ENCODE measurements around the gene RBBP4.

RBBP4 gene

DNA sequence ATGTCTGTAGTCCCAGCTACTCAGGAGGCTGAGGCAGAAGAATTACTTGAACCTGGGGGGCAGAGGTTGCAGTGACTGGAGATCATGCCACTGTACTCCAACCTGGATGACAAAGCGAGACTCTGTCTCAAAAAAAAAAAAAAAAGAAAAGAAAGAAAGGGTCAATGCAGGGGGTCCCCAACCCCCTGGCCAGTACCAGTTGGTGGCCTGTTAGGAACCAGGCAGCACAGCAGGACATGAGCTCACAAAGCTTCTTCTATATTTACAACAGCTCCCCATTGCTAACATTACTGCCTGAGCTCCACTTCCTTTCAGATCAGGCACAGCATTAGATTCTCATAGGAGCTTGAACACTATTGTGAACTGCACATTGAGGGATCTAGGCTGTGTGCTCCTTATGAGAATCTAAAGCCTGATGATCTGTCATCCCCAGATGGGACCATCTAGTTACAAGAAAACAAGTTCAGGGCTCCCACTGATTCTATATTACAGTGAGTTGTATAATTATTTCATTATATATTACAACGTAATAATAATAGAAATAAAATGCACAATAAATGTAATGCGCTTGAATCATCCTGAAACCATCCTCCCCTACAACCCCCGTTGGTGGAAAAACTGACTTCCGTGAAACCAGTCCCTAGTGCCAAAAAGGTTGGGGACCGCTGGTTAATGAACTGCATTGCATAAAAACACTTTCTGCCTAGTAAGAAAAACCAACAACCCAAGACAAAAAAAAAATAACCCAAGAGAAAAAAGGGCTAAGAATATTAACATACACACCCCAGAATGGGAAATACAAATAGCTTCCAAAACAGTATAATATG is 3.5 kb upstream of the RBBP4 start:
- H3K4me3 ChIP-seq (ENCODE audit: low read depth in 1 of 2, low read length in 1 of 2) = no peak overlapping the region
- no peaks in the 10 kb centered on the region for H3K27me3 ChIP-seq
- peaks cover 7% of the 10 kb centered on the region for H3K36me3 ChIP-seq
- TF ChIP-seq, protein P1, sequence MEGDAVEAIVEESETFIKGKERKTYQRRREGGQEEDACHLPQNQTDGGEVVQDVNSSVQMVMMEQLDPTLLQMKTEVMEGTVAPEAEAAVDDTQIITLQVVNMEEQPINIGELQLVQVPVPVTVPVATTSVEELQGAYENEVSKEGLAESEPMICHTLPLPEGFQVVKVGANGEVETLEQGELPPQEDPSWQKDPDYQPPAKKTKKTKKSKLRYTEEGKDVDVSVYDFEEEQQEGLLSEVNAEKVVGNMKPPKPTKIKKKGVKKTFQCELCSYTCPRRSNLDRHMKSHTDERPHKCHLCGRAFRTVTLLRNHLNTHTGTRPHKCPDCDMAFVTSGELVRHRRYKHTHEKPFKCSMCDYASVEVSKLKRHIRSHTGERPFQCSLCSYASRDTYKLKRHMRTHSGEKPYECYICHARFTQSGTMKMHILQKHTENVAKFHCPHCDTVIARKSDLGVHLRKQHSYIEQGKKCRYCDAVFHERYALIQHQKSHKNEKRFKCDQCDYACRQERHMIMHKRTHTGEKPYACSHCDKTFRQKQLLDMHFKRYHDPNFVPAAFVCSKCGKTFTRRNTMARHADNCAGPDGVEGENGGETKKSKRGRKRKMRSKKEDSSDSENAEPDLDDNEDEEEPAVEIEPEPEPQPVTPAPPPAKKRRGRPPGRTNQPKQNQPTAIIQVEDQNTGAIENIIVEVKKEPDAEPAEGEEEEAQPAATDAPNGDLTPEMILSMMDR (IDR thresholded peaks at IDR 0.05) = no peak
- H3K9me3 ChIP-seq = no peaks in the 10 kb centered on the region
- H3K4me1 ChIP-seq (ENCODE audit: control insufficient read depth in 1 of 2, insufficient read depth in 1 of 2, low read depth in 1 of 2, low read length in 1 of 2) = peaks cover 25 to 37% of the 10 kb centered on the region in 2 experiments
- no peak overlapping the region for H3K27ac ChIP-seq

DNA sequence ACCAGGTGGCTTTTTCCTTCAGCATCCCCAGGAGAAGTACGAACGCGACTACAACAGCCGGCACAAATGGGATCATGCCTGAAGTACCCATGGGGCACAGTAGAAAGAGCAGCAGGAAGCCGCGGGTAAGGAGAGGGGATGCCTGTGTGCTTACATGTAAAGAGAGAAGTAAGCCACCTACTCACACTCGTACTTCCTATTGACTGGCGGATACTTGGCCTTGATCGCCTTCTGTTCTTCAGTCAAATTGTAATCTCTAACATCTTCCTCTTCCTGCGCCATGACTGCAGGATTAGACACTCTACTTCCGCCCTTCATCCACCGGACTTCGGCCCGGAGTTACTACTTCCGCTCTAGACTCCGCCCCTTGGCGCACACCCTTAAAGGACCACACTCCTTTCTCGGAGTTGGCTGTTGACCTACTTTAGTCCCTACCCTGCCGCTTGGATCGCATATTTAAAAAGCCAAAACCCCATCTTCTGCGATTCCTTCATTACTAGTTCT is 708 bp upstream of the RBBP4 start, which contains the start of gene ZBTB8OS:
ZBTB8OS (minus strand) TSS at position 303 of the 504 bp plus-strand sequence; CDS start at position 282, 21 bp downstream.
- Histone ChIP-seq H3K27ac (peak within 1 kb of the TSS; percentile 93), H3K9me3 (no peaks in the 10 kb centered on the region), H3K4me3 (ENCODE audit: low read depth in 1 of 2, low read length in 1 of 2) (peak within 1 kb of the TSS; percentile 79 to 99), H3K27me3 (no peaks in the 10 kb centered on the region), H3K36me3 (peaks cover 13% of the 10 kb centered on the region), H3K4me1 (ENCODE audit: control insufficient read depth in 1 of 2, insufficient read depth in 1 of 2, low read depth in 1 of 2, low read length in 1 of 2) (peaks cover 27 to 37% of the 10 kb centered on the region in 2 experiments)
- TF ChIP-seq, protein P1 (IDR thresholded peaks at IDR 0.05) = no peak

DNA sequence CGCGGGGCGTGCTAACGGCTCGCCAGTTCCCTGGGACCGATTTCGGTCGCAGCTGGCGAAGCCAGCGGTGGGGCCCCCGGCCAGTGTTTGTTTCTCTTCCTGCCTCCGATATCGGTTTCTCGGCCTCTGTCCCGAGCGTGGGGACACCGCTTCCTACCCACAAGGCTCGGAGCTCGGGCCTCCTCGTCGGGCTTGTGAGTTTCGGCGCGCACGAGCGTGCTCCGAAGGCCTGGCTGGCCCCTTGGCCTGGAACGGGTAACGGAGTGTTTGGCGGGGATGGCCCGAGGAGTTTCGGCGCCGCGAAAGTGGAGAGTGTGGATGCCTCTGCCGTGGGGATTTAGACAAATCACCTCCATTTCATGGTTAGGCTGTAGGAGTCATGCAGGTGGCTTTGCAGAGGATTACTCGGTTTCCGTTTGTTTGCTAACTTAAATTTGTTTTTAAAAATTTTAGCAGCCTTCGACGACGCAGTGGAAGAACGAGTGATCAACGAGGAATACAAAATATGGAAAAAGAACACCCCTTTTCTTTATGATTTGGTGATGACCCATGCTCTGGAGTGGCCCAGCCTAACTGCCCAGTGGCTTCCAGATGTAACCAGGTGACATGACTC is 559 bp downstream of the RBBP4 start:
- Histone ChIP-seq H3K27me3 (no peaks in the 10 kb centered on the region), H3K27ac (peak overlapping the region; percentile 93), H3K9me3 (no peaks in the 10 kb centered on the region), H3K36me3 (peaks cover 12% of the 10 kb centered on the region), H3K4me1 (ENCODE audit: control insufficient read depth in 1 of 2, insufficient read depth in 1 of 2, low read depth in 1 of 2, low read length in 1 of 2) (peaks cover 27 to 37% of the 10 kb centered on the region in 2 experiments), H3K4me3 (ENCODE audit: low read depth in 1 of 2, low read length in 1 of 2) (peak overlapping the region; percentile 79 to 99)
- TF ChIP-seq, protein P1 (IDR thresholded peaks at IDR 0.05) = no peak

DNA sequence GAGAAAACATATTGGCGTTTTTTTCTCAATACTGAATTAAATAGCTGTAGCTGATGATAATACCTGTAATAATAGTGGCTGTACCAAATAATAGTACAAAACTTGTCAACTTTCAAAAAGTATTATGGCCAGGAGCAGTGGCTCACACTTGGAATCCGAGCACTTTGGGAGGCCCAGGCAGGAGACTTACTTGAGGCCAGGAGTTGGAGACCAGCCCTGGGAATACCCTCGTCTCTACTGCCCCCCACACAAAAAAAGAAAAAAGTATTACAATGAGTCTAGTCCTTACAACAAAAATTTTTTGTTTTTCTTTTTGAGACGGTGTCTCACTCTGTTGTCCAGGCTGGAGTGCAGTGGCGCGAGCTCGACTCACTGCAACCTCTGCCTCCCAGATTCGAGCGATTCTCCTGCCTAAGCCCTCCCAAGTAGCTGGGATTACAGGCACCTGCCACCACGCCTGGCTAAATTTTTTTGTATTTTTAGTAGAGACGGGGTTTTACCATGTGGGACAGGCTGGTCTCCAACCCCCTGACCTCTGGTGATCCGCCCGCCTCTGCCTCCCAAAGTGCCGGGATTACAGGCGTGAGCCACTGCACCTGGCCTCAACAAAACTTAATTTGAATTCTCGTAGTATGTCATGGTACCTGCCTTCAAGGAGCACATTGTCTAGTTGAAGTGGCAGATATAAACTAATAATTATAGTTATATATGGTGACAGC is 1.4 kb downstream of the RBBP4 start:
- Histone ChIP-seq H3K27me3 (no peaks in the 10 kb centered on the region), H3K9me3 (no peaks in the 10 kb centered on the region), H3K36me3 (peaks cover 20% of the 10 kb centered on the region), H3K4me1 (ENCODE audit: control insufficient read depth in 1 of 2, insufficient read depth in 1 of 2, low read depth in 1 of 2, low read length in 1 of 2) (peaks cover 27 to 37% of the 10 kb centered on the region in 2 experiments), H3K27ac (peak overlapping the region; percentile 93), H3K4me3 (ENCODE audit: low read depth in 1 of 2, low read length in 1 of 2) (peak overlapping the region; percentile 79 to 99)
- TF ChIP-seq, protein P1 (IDR thresholded peaks at IDR 0.05) = no peak

DNA sequence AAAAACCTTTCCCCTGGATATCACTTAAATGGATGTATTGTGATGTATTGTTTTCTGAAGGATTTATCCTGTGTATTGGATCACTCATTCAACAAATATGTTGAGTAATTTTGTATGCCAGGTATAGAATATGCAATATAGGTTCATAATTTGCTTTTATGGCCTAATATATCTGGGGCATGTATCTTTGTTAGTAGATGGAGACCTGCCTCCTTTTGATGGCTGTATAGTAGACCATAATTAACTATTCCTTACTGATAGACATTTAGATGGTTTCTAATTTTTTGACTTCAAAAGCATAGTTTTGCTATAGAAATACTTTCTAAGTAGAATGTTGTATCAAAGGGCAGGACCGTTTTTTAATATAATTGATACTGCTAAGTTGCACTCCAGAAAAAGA is 8.6 kb downstream of the RBBP4 start:
- TF ChIP-seq, protein P1 (IDR thresholded peaks at IDR 0.05) = no peak
- no peak overlapping the region for H3K4me3 ChIP-seq (ENCODE audit: low read depth in 1 of 2, low read length in 1 of 2)
- no peaks in the 10 kb centered on the region for H3K9me3 ChIP-seq
- peaks cover 78% of the 10 kb centered on the region for H3K36me3 ChIP-seq
- H3K27ac ChIP-seq = no peak overlapping the region
- H3K4me1 ChIP-seq (ENCODE audit: control insufficient read depth in 1 of 2, insufficient read depth in 1 of 2, low read depth in 1 of 2, low read length in 1 of 2) = no peaks in the 10 kb centered on the region
- H3K27me3 ChIP-seq = no peaks in the 10 kb centered on the region

Data from neutrophil (primary cell).